ENCODE data around the gene SAMD3. TPM values are rescaled to one million over a fixed set of nuclear protein-coding genes. Genes with fewer than 3 reads are reported as not detected.

Gene SAMD3
- total and polyA plus RNA-seq, 4 donors: 0.08 to 4.3 (median 1.2) TPM

DNA sequence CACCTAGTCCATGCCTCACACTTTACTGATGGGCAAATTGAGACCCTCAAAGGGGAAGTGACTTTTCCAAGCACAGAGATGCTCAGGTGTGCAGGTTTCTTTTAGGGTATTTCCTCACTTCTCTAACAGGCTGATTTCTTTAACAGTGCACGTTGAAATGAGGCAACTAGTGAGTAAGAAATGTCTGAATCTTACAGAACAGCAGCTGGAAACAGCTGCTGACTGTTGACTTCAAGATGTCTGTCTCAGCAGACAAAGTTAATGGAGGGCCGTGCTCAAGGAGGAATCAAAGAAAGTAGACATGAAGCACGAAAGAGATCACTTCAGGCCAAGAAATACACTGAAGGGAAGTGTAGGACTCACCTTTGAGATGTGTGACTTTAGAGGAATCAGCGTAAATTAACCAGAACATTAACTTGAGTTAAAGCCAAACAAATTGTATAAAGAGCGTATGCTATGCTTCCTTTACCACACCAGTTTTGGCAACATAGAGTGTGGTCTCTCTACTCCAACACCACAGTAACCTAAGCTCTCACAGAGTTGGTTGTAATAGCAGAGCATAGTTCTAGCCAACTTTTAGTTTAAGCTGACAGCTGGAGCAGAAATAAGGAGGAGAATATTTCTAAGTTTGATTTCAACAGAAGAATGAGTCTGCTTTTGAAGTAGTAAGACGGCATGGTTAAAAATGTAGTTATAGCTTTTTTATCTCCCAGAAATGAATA is 60.9 kb downstream of the SAMD3 start:
- WGBS: 64% methylated on average over 6 of the region's 6 CpGs
- no peaks in the 10 kb centered on the region for H3K36me3 ChIP-seq (ENCODE audit: control insufficient read depth in 4 of 4, insufficient read depth in 3 of 4, low read depth in 1 of 4, low read length in 3 of 4)
- H3K9me3 ChIP-seq (ENCODE audit: control insufficient read depth in 4 of 4, low read length in 3 of 4): peaks cover 0 to 2% (median 0%) of the 10 kb centered on the region in 4 donors
- no peak for TF ChIP-seq GABPA (IDR thresholded peaks at IDR 0.05 in 1 of 2, conservative IDR thresholded peaks at IDR 0.05 in 1 of 2)
- TF ChIP-seq HNF4G (IDR thresholded peaks at IDR 0.05): no peak
- TF ChIP-seq FOXA1 (IDR thresholded peaks at IDR 0.05): no peak
- TF ChIP-seq NR2F2 (IDR thresholded peaks at IDR 0.05): no peak
- TF ChIP-seq TAF1 (conservative IDR thresholded peaks at IDR 0.05): no peak
- TF ChIP-seq, protein P1, sequence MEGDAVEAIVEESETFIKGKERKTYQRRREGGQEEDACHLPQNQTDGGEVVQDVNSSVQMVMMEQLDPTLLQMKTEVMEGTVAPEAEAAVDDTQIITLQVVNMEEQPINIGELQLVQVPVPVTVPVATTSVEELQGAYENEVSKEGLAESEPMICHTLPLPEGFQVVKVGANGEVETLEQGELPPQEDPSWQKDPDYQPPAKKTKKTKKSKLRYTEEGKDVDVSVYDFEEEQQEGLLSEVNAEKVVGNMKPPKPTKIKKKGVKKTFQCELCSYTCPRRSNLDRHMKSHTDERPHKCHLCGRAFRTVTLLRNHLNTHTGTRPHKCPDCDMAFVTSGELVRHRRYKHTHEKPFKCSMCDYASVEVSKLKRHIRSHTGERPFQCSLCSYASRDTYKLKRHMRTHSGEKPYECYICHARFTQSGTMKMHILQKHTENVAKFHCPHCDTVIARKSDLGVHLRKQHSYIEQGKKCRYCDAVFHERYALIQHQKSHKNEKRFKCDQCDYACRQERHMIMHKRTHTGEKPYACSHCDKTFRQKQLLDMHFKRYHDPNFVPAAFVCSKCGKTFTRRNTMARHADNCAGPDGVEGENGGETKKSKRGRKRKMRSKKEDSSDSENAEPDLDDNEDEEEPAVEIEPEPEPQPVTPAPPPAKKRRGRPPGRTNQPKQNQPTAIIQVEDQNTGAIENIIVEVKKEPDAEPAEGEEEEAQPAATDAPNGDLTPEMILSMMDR (IDR thresholded peaks at IDR 0.05; ENCODE audit: low read depth, low read length, missing input control): no peak
- no peak overlapping the region for H3K4me3 ChIP-seq (ENCODE audit: low read depth in 1 of 3, low read length in 3 of 3)
- no peaks in the 10 kb centered on the region for H3K4me1 ChIP-seq (ENCODE audit: control insufficient read depth in 4 of 4, insufficient read depth in 4 of 4, low read length in 3 of 4)
- H3K27me3 ChIP-seq (ENCODE audit: control insufficient read depth in 4 of 4, insufficient read depth in 4 of 4, low read length in 3 of 4): no peaks in the 10 kb centered on the region
- DNase-seq (ENCODE audit: low spot score): no peak
- no peak overlapping the region for H3K27ac ChIP-seq (ENCODE audit: low read depth in 1 of 2, low read length in 2 of 2)
- no peak overlapping the region for H3K9ac ChIP-seq (ENCODE audit: low read depth in 1 of 2, low read length in 2 of 2)

GRCh38 chr6:130159956-130160355 is 62.8 kb downstream of the SAMD3 start:
- H3K4me3 ChIP-seq (ENCODE audit: low read depth in 1 of 3, low read length in 3 of 3): no peak overlapping the region
- no peaks in the 10 kb centered on the region for H3K36me3 ChIP-seq (ENCODE audit: control insufficient read depth in 4 of 4, insufficient read depth in 3 of 4, low read depth in 1 of 4, low read length in 3 of 4)
- H3K4me1 ChIP-seq (ENCODE audit: control insufficient read depth in 4 of 4, insufficient read depth in 4 of 4, low read length in 3 of 4): no peaks in the 10 kb centered on the region
- H3K9me3 ChIP-seq (ENCODE audit: control insufficient read depth in 4 of 4, low read length in 3 of 4): peaks cover 0 to 2% (median 0%) of the 10 kb centered on the region in 4 donors
- no peak for DNase-seq (ENCODE audit: low spot score)
- H3K27me3 ChIP-seq (ENCODE audit: control insufficient read depth in 4 of 4, insufficient read depth in 4 of 4, low read length in 3 of 4): no peaks in the 10 kb centered on the region
- H3K27ac ChIP-seq (ENCODE audit: low read depth in 1 of 2, low read length in 2 of 2): no peak overlapping the region
- no peak overlapping the region for H3K9ac ChIP-seq (ENCODE audit: low read depth in 1 of 2, low read length in 2 of 2)
- no peak for TF ChIP-seq FOXA2 (IDR thresholded peaks at IDR 0.05)
- 64% methylated on average over 3 of the region's 3 CpGs for WGBS

DNA sequence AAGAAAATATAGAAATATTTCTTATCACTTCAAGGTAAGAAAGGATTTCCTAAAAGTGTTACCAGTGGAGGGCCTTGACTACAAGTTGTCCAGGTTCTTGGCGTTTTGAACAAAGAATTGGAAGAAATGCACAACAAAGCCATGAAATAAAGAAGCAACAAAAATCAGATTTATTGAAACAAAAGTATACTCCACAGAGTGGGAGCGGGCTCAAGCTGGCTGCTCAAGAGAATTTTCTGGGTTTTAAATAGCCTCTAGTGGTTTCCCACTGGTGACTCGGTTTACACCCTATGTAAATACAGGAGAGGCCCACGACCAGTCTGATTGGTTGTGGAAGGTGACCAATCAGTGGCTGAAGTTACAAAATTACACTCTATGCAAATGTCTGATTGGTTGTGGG is 64.2 kb downstream of the SAMD3 start:
- Histone ChIP-seq H3K9me3 (ENCODE audit: control insufficient read depth in 4 of 4, low read length in 3 of 4) (peaks cover 0 to 2% (median 0%) of the 10 kb centered on the region in 4 donors), H3K9ac (ENCODE audit: low read depth in 1 of 2, low read length in 2 of 2) (no peak overlapping the region), H3K4me3 (ENCODE audit: low read depth in 1 of 3, low read length in 3 of 3) (no peak overlapping the region), H3K27ac (ENCODE audit: low read depth in 1 of 2, low read length in 2 of 2) (no peak overlapping the region), H3K36me3 (ENCODE audit: control insufficient read depth in 4 of 4, insufficient read depth in 3 of 4, low read depth in 1 of 4, low read length in 3 of 4) (no peaks in the 10 kb centered on the region), H3K4me1 (ENCODE audit: control insufficient read depth in 4 of 4, insufficient read depth in 4 of 4, low read length in 3 of 4) (no peaks in the 10 kb centered on the region), H3K27me3 (ENCODE audit: control insufficient read depth in 4 of 4, insufficient read depth in 4 of 4, low read length in 3 of 4) (no peaks in the 10 kb centered on the region)
- DNase-seq (ENCODE audit: low spot score): no peak
- TF ChIP-seq FOXA1 (IDR thresholded peaks at IDR 0.05) (no peak), RAD21 (IDR thresholded peaks at IDR 0.05) (no peak), FOXA2 (IDR thresholded peaks at IDR 0.05) (no peak), JUND (IDR thresholded peaks at IDR 0.05) (no peak), SP1 (IDR thresholded peaks at IDR 0.05) (no peak), TAF1 (conservative IDR thresholded peaks at IDR 0.05) (no peak), NR2F2 (IDR thresholded peaks at IDR 0.05) (no peak), HNF4G (IDR thresholded peaks at IDR 0.05) (no peak), RXRA (IDR thresholded peaks at IDR 0.05) (no peak), YY1 (IDR thresholded peaks at IDR 0.05) (no peak), EGR1 (IDR thresholded peaks at IDR 0.05; ENCODE audit: low read depth in 2 of 2) (no peak), REST (IDR thresholded peaks at IDR 0.05) (no peak), GABPA (IDR thresholded peaks at IDR 0.05 in 1 of 2, conservative IDR thresholded peaks at IDR 0.05 in 1 of 2) (no peak), HNF4A (conservative IDR thresholded peaks at IDR 0.05) (no peak), MAX (IDR thresholded peaks at IDR 0.05) (no peak), ATF3 (IDR thresholded peaks at IDR 0.05) (no peak)
- WGBS: 90% methylated on average over 4 of the region's 4 CpGs
